GM12878 (cell line): ENCODE data around the gene NOP9. TPM values are rescaled to one million over a fixed set of nuclear protein-coding genes. Genes with fewer than 3 reads are reported as not detected.

Source experiments
- ATAC-seq: fragments of 200-7000 bp; cut with Tn5 transposase; 3 replicates; pipeline ENCODE4 v1.9.1; 2020; ENCODE audit warnings: mild to moderate bottlenecking, moderate library complexity
- BruUV-seq: library from RNA; stranded (reverse); fragments of 400-500 nt; replicated peaks from 2 replicates; lab custom pipeline; 2021; lab: Mats Ljungman, UMichigan
- CTCF ChIA-PET: fragments of 300-600 bp; sonication (Branson Sonifier 250); formaldehyde crosslinking; extraction: SDS; loops from one replicate; lab custom pipeline; 2021; ENCODE audit warnings: inconsistent platforms; lab: Yijun Ruan, JAX
- POLR2A ChIA-PET: fragments of 350-600 bp; formaldehyde crosslinking; extraction: SDS; loops from one replicate; lab custom pipeline; 2021; ENCODE audit warnings: inconsistent platforms; lab: Charles Lee
- RAD21 ChIA-PET: fragments of 300-600 bp; sonication (Branson Sonifier 250); formaldehyde crosslinking; loops from one replicate; lab custom pipeline; 2023; ENCODE audit warnings: antibody characterized with exemption; ENCODE audit not compliant: unreplicated experiment; lab: Charles Lee
- SMC1A ChIA-PET: fragments of 300-600 bp; sonication (Branson Sonifier 250); formaldehyde crosslinking; loops from one replicate; lab custom pipeline; 2023; ENCODE audit not compliant: unreplicated experiment, uncharacterized antibody; lab: Charles Lee
- DNase-seq: peaks from one replicate; pipeline ENCODE4 v3.0.0-alpha.2; 2011; ENCODE audit warnings: low read depth, low spot score
- FAIRE-seq: peaks from 3 replicates; lab custom pipeline; 2011; peaks lifted over from hg19 to GRCh38; lab: Jason Lieb, UNC
- H2AFZ ChIP-seq: 2 replicates; pipeline ENCODE4 v1.6.0; 2011; ENCODE audit warnings: low read depth, low read length, control low read depth; ENCODE audit not compliant: control insufficient read depth
- H3K27ac ChIP-seq: 2 replicates; pipeline ENCODE4 v1.5.1; 2011; ENCODE audit warnings: control low read depth; ENCODE audit not compliant: control insufficient read depth, insufficient read depth
- H3K27me3 ChIP-seq, 2 experiments: replicated peaks in 1 of 2; 2 replicates each; pipeline versions ENCODE4 v1.6.0 to v1.6.1; 2011; ENCODE audit warnings: low read length in 1 of 2; ENCODE audit not compliant: control insufficient read depth in 2 of 2, insufficient read depth in 2 of 2
- H3K36me3 ChIP-seq, 2 experiments: 2 replicates each; pipeline ENCODE4 v1.5.1; 2011; ENCODE audit warnings: low read length in 1 of 2; ENCODE audit not compliant: control insufficient read depth in 2 of 2, insufficient read depth in 2 of 2
- H3K4me1 ChIP-seq: 2 replicates; pipeline ENCODE4 v1.6.1; 2011; ENCODE audit warnings: mild to moderate bottlenecking, low read length, moderate library complexity, mixed read lengths; ENCODE audit not compliant: control insufficient read depth, insufficient read depth
- H3K4me2 ChIP-seq: 2 replicates; pipeline ENCODE4 v1.6.0; 2011; ENCODE audit warnings: control low read depth; ENCODE audit not compliant: control insufficient read depth, insufficient read depth
- H3K4me3 ChIP-seq: fragments of 200-600 bp; sonication (generic); 2 replicates; pipeline ENCODE4 v1.5.1; 2016
- H3K79me2 ChIP-seq: 2 replicates; pipeline ENCODE4 v1.6.0; 2011; ENCODE audit warnings: low read length; ENCODE audit not compliant: control insufficient read depth, insufficient read depth
- H3K9ac ChIP-seq: 2 replicates; pipeline ENCODE4 v1.8.0; 2011; ENCODE audit warnings: low read length, control low read depth, mixed read lengths; ENCODE audit not compliant: control insufficient read depth, insufficient read depth
- H3K9me3 ChIP-seq: replicated peaks from 3 replicates; pipeline ENCODE4 v1.5.1; 2011; ENCODE audit warnings: mild to moderate bottlenecking, low read length; ENCODE audit not compliant: control insufficient read depth, insufficient read depth
- H4K20me1 ChIP-seq: 2 replicates; pipeline ENCODE4 v1.6.0; 2011; ENCODE audit not compliant: control insufficient read depth, insufficient read depth
- CBX3 ChIP-seq: fragments of 200-600 bp; sonication (generic); IDR thresholded peaks from 2 replicates; pipeline ENCODE4 v1.6.1; 2016; ENCODE audit warnings: low read depth, borderline replicate concordance
- CHD2 ChIP-seq: IDR thresholded peaks from 2 replicates; pipeline ENCODE4 v1.6.1; 2011; ENCODE audit warnings: low read depth, low read length, improper control_type of control experiment, borderline replicate concordance
- EED ChIP-seq: sonication (generic); IDR thresholded peaks from 2 replicates; pipeline ENCODE4 v1.6.1; 2016; ENCODE audit warnings: antibody characterized with exemption, low read depth
- EP300 ChIP-seq, 2 experiments: fragments of 150-350 bp in 1 of 2; IDR thresholded peaks; 2 replicates each; pipeline ENCODE4 v1.6.1; 2011 to 2012; ENCODE audit warnings: low read depth in 2 of 2, low read length in 2 of 2, borderline replicate concordance in 1 of 2, improper control_type of control experiment in 1 of 2, inconsistent platforms in 1 of 2; ENCODE audit not compliant: control insufficient read depth in 1 of 2
- ESRRA ChIP-seq: IDR thresholded peaks from 2 replicates; pipeline ENCODE4 v1.6.1; 2012; ENCODE audit warnings: mild to moderate bottlenecking, low read length, improper control_type of control experiment
- EZH2 ChIP-seq: IDR thresholded peaks from 2 replicates; pipeline ENCODE4 v1.6.1; 2012; ENCODE audit warnings: low read depth, mild to moderate bottlenecking, control low read depth, inconsistent platforms, low read length, borderline replicate concordance; ENCODE audit not compliant: control insufficient read depth
- FOXK2 ChIP-seq: fragments of 450-650 bp; IDR thresholded peaks from 2 replicates; pipeline ENCODE4 v1.6.1; 2017; ENCODE audit warnings: mild to moderate bottlenecking, moderate library complexity
- GABPA ChIP-seq: IDR thresholded peaks from 2 replicates; pipeline ENCODE4 v1.6.1; 2014; ENCODE audit warnings: antibody characterized with exemption, low read depth, mild to moderate bottlenecking, inconsistent platforms
- GATAD2B ChIP-seq: fragments of 450-650 bp; conservative IDR thresholded peaks from 2 replicates; pipeline ENCODE4 v1.6.1; 2017; ENCODE audit warnings: low read depth, mild to moderate bottlenecking, moderate library complexity
- MTA3 ChIP-seq: IDR thresholded peaks from 2 replicates; pipeline ENCODE4 v1.6.1; 2012; ENCODE audit warnings: low read length, inconsistent platforms, borderline replicate concordance
- MYC ChIP-seq: IDR thresholded peaks from 2 replicates; pipeline ENCODE4 v1.6.1; 2011; ENCODE audit warnings: mild to moderate bottlenecking, low read length, moderate library complexity, inconsistent platforms; ENCODE audit not compliant: insufficient read depth, insufficient replicate concordance, insufficient read length, severe bottlenecking
- NR2C1 ChIP-seq: fragments of 450-650 bp; IDR thresholded peaks from 2 replicates; pipeline ENCODE4 v1.6.1; 2017; ENCODE audit warnings: antibody characterized with exemption, mild to moderate bottlenecking, moderate library complexity
- PRDM15 ChIP-seq: fragments of 450-650 bp; formaldehyde crosslinking; IDR thresholded peaks from 2 replicates; pipeline ENCODE4 v1.4.0; 2020; ENCODE audit warnings: mild to moderate bottlenecking, moderate library complexity
- RFX5 ChIP-seq: IDR thresholded peaks from 2 replicates; pipeline ENCODE4 v1.6.1; 2011; ENCODE audit warnings: low read depth, low read length, improper control_type of control experiment
- SMAD5 ChIP-seq: IDR thresholded peaks from 2 replicates; pipeline ENCODE4 v1.6.1; 2016; ENCODE audit warnings: antibody characterized with exemption, low read depth
- SMARCA5 ChIP-seq: fragments of 450-650 bp; IDR thresholded peaks from 2 replicates; pipeline ENCODE4 v1.6.1; 2017; ENCODE audit warnings: mild to moderate bottlenecking
- STAT1 ChIP-seq: fragments of 450-650 bp; conservative IDR thresholded peaks from 2 replicates; pipeline ENCODE4 v1.6.1; 2014; ENCODE audit warnings: antibody characterized with exemption, mild to moderate bottlenecking
- TAF1 ChIP-seq: IDR thresholded peaks from 2 replicates; pipeline ENCODE4 v1.6.1; 2011; ENCODE audit warnings: mild to moderate bottlenecking, low read depth, low read length, borderline replicate concordance
- TCF12 ChIP-seq: IDR thresholded peaks from 2 replicates; pipeline ENCODE4 v1.6.1; 2011; ENCODE audit warnings: low read depth, mild to moderate bottlenecking, low read length
- USF2 ChIP-seq: IDR thresholded peaks from 2 replicates; pipeline ENCODE4 v1.6.1; 2011; ENCODE audit warnings: low read depth, low read length, improper control_type of control experiment, borderline replicate concordance
- WGBS: methylation state at CpG from one replicate; pipeline ENCODE4 v1.1.6; 2016; ENCODE audit warnings: low lambda C conversion rate; ENCODE audit not compliant: insufficient replicate concordance, insufficient coverage; ENCODE audit errors: missing lambda C conversion rate; 5-methylcytosine and 5-hydroxymethylcytosine counted together
- in situ Hi-C: fragments of 300-500 bp; cut with MboI; formaldehyde crosslinking; loops from 9 replicates; pipeline ENCODE4 v1.14.3; 2018; ENCODE audit warnings: mixed read lengths
- intact Hi-C: fragments of 100-400 bp; cut with micrococcal nuclease; formaldehyde crosslinking; loops from one replicate; pipeline ENCODE4 v1.14.2; 2022; ENCODE audit not compliant: unreplicated experiment
- polyA plus RNA-seq, 11 experiments: library from polyadenylated mRNA; depleted of rRNA in 4 of 11; unstranded in 6 of 11; stranded (reverse) in 5 of 11; fragments of >200 nt; fragmentation: Nextera tagmentation in 4 of 11; fragmentation: Illumina TruSeq in 1 of 11; extraction: Ambion mirVana in 4 of 11; extraction: Trizol in 1 of 11; gene quantifications; 1 replicate in 1 of 11; 2 replicates in 10 of 11; pipeline versions ENCODE4 v1.2.1 to v1.2.3, GENCODE V29; 2011 to 2016; ENCODE audit warnings: inconsistent platforms in 2 of 11, missing spikeins in 2 of 11, low read depth in 1 of 11
- total RNA-seq, 4 experiments: library from RNA; depleted of rRNA in 3 of 4; stranded (reverse); fragments of >200 nt in 3 of 4; fragmentation: Illumina TruSeq in 1 of 4; extraction: Trizol in 1 of 4; gene quantifications; 2 replicates each; pipeline versions ENCODE4 v1.2.1 to v1.2.3, GENCODE V29; 2013 to 2021

NOP9 gene
- total and polyA plus RNA-seq, 10 of the 15 experiments (the other 5 are each of a cell fraction or from before 2014, with no cell fraction given): 2.4 to 43.9 (median 20.3) TPM

GRCh38 chr14:24321212-24321975 lies 21.7 kb downstream of the NOP9 start:
- 51% methylated on average over 14 of the region's 14 CpGs for whole genome bisulfite sequencing
- RAD21 ChIA-PET: no interaction called here
- CTCF ChIA-PET: interaction anchor here (1.7 to 3.3 kb wide), 3 partner anchors 12 to 115 kb away, joined by 5 to 19 read pairs (median 8); partner anchors contain the start of gene CIDEB
- BruUV-seq: no TSS peak
- SMC1A ChIA-PET: interaction anchor here (0.7 to 1.1 kb wide), 4 partner anchors 14 to 114 kb away, joined by 3 to 5 read pairs (median 3); partner anchors contain the start of gene CIDEB
- DNase-seq (no peak), FAIRE-seq (no peak), ATAC-seq (no peak)
- intact Hi-C loops: no loop called here
- POLR2A ChIA-PET: interaction anchor here (0.5 to 0.7 kb wide), 2 partner anchors 176 to 727 kb away, joined by 3 read pairs; no protein-coding TSS in a partner anchor
- TF ChIP-seq FOXK2 (no peak), EZH2 (no peak), NR2C1 (no peak), CHD2 (no peak), TAF1 (no peak), MTA3 (no peak), EP300 (IDR thresholded peaks at IDR 0.05; ENCODE audit: borderline replicate concordance in 1 of 2, control insufficient read depth in 1 of 2, low read depth in 2 of 2, low read length in 2 of 2) (no peak), ESRRA (no peak), GABPA (no peak), TCF12 (no peak), USF2 (no peak), EED (no peak), SMARCA5 (no peak), CBX3 (no peak), GATAD2B (no peak), MYC (no peak), STAT1 (no peak), RFX5 (no peak), PRDM15 (no peak), SMAD5 (no peak)
- in situ Hi-C loops: no loop called here
- Histone ChIP-seq H2AFZ (no peak overlapping the region), H4K20me1 (no peaks in the 10 kb centered on the region; the same call in 1 of the 2 replicates), H3K27me3 (no peaks in the 10 kb centered on the region), H3K27ac (no peak overlapping the region), H3K9ac (no peak overlapping the region), H3K79me2 (no peaks in the 10 kb centered on the region), H3K9me3 (no peaks in the 10 kb centered on the region), H3K4me1 (no peaks in the 10 kb centered on the region), H3K36me3 (no peaks in the 10 kb centered on the region), H3K4me3 (no peak overlapping the region), H3K4me2 (no peak overlapping the region)
